ENCODE results near the gene PAPPA. TPM values are rescaled to one million over a fixed set of nuclear protein-coding genes. Genes with fewer than 3 reads are reported as not detected.
A peak's percentile ranks its signal among the peaks of the same experiment; 100 is the strongest.

PAPPA gene
- total RNA-seq, 1 donor from 2014 or later, result 172 TPM

DNA sequence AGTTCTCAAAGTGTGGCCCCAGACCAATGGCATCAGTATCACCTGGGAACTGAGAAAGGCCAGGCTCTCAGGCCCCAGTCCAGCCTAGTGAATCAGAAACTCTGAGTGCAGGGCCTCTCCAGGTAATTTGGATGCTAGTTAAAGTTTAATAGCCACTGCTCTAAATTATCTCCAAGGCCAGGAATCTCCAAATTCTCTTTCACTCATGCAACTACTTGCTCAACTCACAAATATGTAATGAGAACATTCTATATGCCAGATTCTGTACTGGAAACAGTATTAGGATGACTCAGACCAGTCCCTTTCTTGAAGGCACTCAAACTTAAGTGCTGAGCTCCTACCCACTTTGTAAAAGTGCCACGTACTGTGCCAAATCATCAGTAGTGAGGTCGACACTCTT lies 84.6 kb downstream of the PAPPA start:
- H4K20me1 ChIP-seq (ENCODE audit: insufficient read depth, low read length), result no peaks in the 10 kb centered on the region
- H3K27ac ChIP-seq (ENCODE audit: low read depth, low read length), result peak overlapping the region; percentile 83
- DNase-seq (ENCODE audit: low read depth) (peak; percentile 92), FAIRE-seq (peak; percentile 99)
- H3K9ac ChIP-seq (ENCODE audit: low read length), result peak overlapping the region; percentile 48
- no peaks in the 10 kb centered on the region for H3K79me2 ChIP-seq (ENCODE audit: insufficient read depth, low read length)
- Mint-ChIP-seq H3K9me3 (ENCODE audit: unreplicated experiment) (no peaks in the 10 kb centered on the region), H3K27ac (ENCODE audit: unreplicated experiment) (peak overlapping the region; percentile 66), H3K27me3 (ENCODE audit: low read depth, unreplicated experiment) (no peaks in the 10 kb centered on the region), H3K4me3 (ENCODE audit: unreplicated experiment) (peak overlapping the region; percentile 6), H3K4me1 (ENCODE audit: low read depth, unreplicated experiment) (peaks cover 80% of the 10 kb centered on the region), H3K36me3 (ENCODE audit: low read depth, unreplicated experiment) (peaks cover 28% of the 10 kb centered on the region)
- H3K27me3 ChIP-seq (ENCODE audit: insufficient read depth, low read length), result no peaks in the 10 kb centered on the region
- H3K36me3 ChIP-seq (ENCODE audit: insufficient read depth, low read length), result peaks cover 7% of the 10 kb centered on the region
- H3K9me3 ChIP-seq (ENCODE audit: insufficient read depth, low read depth, low read length), result no peaks in the 10 kb centered on the region
- TF ChIP-seq, protein P1, sequence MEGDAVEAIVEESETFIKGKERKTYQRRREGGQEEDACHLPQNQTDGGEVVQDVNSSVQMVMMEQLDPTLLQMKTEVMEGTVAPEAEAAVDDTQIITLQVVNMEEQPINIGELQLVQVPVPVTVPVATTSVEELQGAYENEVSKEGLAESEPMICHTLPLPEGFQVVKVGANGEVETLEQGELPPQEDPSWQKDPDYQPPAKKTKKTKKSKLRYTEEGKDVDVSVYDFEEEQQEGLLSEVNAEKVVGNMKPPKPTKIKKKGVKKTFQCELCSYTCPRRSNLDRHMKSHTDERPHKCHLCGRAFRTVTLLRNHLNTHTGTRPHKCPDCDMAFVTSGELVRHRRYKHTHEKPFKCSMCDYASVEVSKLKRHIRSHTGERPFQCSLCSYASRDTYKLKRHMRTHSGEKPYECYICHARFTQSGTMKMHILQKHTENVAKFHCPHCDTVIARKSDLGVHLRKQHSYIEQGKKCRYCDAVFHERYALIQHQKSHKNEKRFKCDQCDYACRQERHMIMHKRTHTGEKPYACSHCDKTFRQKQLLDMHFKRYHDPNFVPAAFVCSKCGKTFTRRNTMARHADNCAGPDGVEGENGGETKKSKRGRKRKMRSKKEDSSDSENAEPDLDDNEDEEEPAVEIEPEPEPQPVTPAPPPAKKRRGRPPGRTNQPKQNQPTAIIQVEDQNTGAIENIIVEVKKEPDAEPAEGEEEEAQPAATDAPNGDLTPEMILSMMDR (IDR thresholded peaks at IDR 0.05; ENCODE audit: insufficient read depth, low read depth, low read length), result no peak
- no peak for TF ChIP-seq EZH2 (IDR thresholded peaks at IDR 0.05; ENCODE audit: insufficient read depth, low read length)
- no peak overlapping the region for H2AFZ ChIP-seq (ENCODE audit: low read depth, low read length)
- no peak overlapping the region for H3K4me3 ChIP-seq (ENCODE audit: insufficient read depth, low read depth, low read length)
- peaks cover 31% of the 10 kb centered on the region for H3K4me1 ChIP-seq (ENCODE audit: insufficient read depth, low read length)
- no peak overlapping the region for H3K4me2 ChIP-seq (ENCODE audit: low read length)

DNA sequence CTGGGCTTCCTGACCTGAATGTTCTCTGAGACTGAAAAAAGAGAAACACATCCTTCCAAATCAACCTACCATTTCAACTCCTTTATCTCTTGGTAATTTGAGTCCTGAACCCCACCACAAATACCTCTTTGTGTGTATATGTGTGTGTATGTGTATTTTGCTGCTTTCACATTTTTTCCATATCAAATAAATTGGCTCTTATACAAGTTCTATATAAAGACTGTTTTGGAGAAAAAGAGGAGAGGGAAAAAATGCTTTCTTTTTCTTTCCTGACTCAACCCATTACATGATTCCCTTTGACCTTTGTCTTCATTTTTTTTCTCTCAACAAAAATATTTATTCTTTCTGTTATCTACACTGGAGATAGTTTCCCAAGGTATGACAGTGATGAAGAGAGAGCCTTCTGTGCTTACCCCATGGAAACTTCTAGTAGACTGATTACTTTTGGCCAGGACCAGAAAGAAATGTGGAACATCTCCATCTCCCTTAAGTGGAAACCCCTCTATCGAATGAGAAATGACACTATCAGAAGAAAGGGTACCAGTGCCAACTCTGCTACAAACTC lies 85.3 kb downstream of the PAPPA start:
- no peak for TF ChIP-seq EZH2 (IDR thresholded peaks at IDR 0.05; ENCODE audit: insufficient read depth, low read length)
- TF ChIP-seq, protein P1 (IDR thresholded peaks at IDR 0.05; ENCODE audit: insufficient read depth, low read depth, low read length), result no peak
- Histone ChIP-seq H2AFZ (ENCODE audit: low read depth, low read length) (no peak overlapping the region), H3K36me3 (ENCODE audit: insufficient read depth, low read length) (peaks cover 7% of the 10 kb centered on the region), H3K27me3 (ENCODE audit: insufficient read depth, low read length) (no peaks in the 10 kb centered on the region), H3K27ac (ENCODE audit: low read depth, low read length) (peak overlapping the region; percentile 83), H3K9ac (ENCODE audit: low read length) (peak overlapping the region; percentile 48), H4K20me1 (ENCODE audit: insufficient read depth, low read length) (no peaks in the 10 kb centered on the region), H3K79me2 (ENCODE audit: insufficient read depth, low read length) (no peaks in the 10 kb centered on the region), H3K4me1 (ENCODE audit: insufficient read depth, low read length) (peaks cover 24% of the 10 kb centered on the region), H3K4me2 (ENCODE audit: low read length) (no peak overlapping the region), H3K4me3 (ENCODE audit: insufficient read depth, low read depth, low read length) (no peak overlapping the region), H3K9me3 (ENCODE audit: insufficient read depth, low read depth, low read length) (no peaks in the 10 kb centered on the region)
- no peaks in the 10 kb centered on the region for H3K27me3 Mint-ChIP-seq (ENCODE audit: low read depth, unreplicated experiment)
- H3K36me3 Mint-ChIP-seq (ENCODE audit: low read depth, unreplicated experiment), result peaks cover 28% of the 10 kb centered on the region
- peak; percentile 32 for DNase-seq (ENCODE audit: low read depth)
- peaks cover 78% of the 10 kb centered on the region for H3K4me1 Mint-ChIP-seq (ENCODE audit: low read depth, unreplicated experiment)
- peak overlapping the region; percentile 66 for H3K27ac Mint-ChIP-seq (ENCODE audit: unreplicated experiment)
- no peak overlapping the region for H3K4me3 Mint-ChIP-seq (ENCODE audit: unreplicated experiment)
- no peaks in the 10 kb centered on the region for H3K9me3 Mint-ChIP-seq (ENCODE audit: unreplicated experiment)
- no peak for FAIRE-seq

DNA sequence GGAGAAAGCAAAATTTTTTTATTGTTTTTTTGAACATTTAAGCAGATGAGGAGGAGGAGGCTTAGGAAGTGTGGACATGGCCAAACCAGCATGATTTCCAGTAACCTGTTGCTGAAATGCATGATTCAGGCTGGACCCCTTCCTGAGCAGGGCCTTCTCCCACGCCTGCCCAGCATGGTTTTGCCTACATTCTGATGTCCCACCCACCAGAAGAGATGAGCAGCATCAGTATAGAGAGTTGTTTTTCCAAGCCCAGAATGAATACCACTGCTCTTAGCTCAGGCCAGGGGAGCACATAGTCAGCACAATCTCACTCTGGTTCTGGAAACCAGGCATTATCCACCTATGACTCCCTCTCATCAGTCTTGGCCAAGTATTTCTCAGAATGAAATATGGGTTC lies 90.1 kb downstream of the PAPPA start:
- peaks cover 38% of the 10 kb centered on the region for H3K36me3 Mint-ChIP-seq (ENCODE audit: low read depth, unreplicated experiment)
- H3K27ac Mint-ChIP-seq (ENCODE audit: unreplicated experiment), result no peak overlapping the region
- no peaks in the 10 kb centered on the region for H3K27me3 Mint-ChIP-seq (ENCODE audit: low read depth, unreplicated experiment)
- H3K79me2 ChIP-seq (ENCODE audit: insufficient read depth, low read length), result no peaks in the 10 kb centered on the region
- peaks cover 49% of the 10 kb centered on the region for H3K4me1 Mint-ChIP-seq (ENCODE audit: low read depth, unreplicated experiment)
- H3K36me3 ChIP-seq (ENCODE audit: insufficient read depth, low read length), result peaks cover 3% of the 10 kb centered on the region
- H4K20me1 ChIP-seq (ENCODE audit: insufficient read depth, low read length), result no peaks in the 10 kb centered on the region
- H3K27me3 ChIP-seq (ENCODE audit: insufficient read depth, low read length), result no peaks in the 10 kb centered on the region
- FAIRE-seq (no peak), DNase-seq (ENCODE audit: low read depth) (no peak)
- H2AFZ ChIP-seq (ENCODE audit: low read depth, low read length), result no peak overlapping the region
- H3K9ac ChIP-seq (ENCODE audit: low read length), result no peak overlapping the region
- H3K4me1 ChIP-seq (ENCODE audit: insufficient read depth, low read length), result peaks cover 5% of the 10 kb centered on the region
- H3K27ac ChIP-seq (ENCODE audit: low read depth, low read length), result no peak overlapping the region
- no peak overlapping the region for H3K4me3 Mint-ChIP-seq (ENCODE audit: unreplicated experiment)
- H3K9me3 ChIP-seq (ENCODE audit: insufficient read depth, low read depth, low read length), result no peaks in the 10 kb centered on the region
- no peak overlapping the region for H3K4me3 ChIP-seq (ENCODE audit: insufficient read depth, low read depth, low read length)
- TF ChIP-seq, protein P1 (IDR thresholded peaks at IDR 0.05; ENCODE audit: insufficient read depth, low read depth, low read length), result no peak
- TF ChIP-seq EZH2 (IDR thresholded peaks at IDR 0.05; ENCODE audit: insufficient read depth, low read length), result no peak
- H3K4me2 ChIP-seq (ENCODE audit: low read length), result no peak overlapping the region
- no peaks in the 10 kb centered on the region for H3K9me3 Mint-ChIP-seq (ENCODE audit: unreplicated experiment)
